ENCODE measurements around the gene ZNF304.

- TF ChIP-seq CTCF (IDR thresholded peaks at IDR 0.05; ENCODE audit: insufficient read depth, low read length) (no peak), POLR2AphosphoS5 (IDR thresholded peaks at IDR 0.05; ENCODE audit: low read depth) (peak; percentile 86), REST (IDR thresholded peaks at IDR 0.05; ENCODE audit: insufficient replicate concordance, low read depth) (peak; percentile 47), GABPA (IDR thresholded peaks at IDR 0.05; ENCODE audit: low read depth) (peak; percentile 96)
Observed at GRCh38 chr19:57362997-57363687, 12.1 kb downstream of the ZNF304 start, which contains the start of the genes TRAPPC2B and ZNF547.

Data from HL-60 (cell line).